ENCODE data around the gene COASY. TPM values are rescaled to one million over a fixed set of nuclear protein-coding genes. Genes with fewer than 3 reads are reported as not detected.

The COASY gene
- total RNA-seq, 2 experiments from 2014 or later: 42.9 to 123 TPM

GRCh38 chr17:42581744-42582270 lies 19.9 kb downstream of the COASY start:
- peaks cover 45% of the 10 kb centered on the region for H3K4me1 ChIP-seq (ENCODE audit: insufficient read depth, low read length, poor library complexity, severe bottlenecking)
- TF ChIP-seq EZH2phosphoT487 (IDR thresholded peaks at IDR 0.05; ENCODE audit: borderline replicate concordance, low read depth, low read length): no peak
- TF ChIP-seq CTCF (conservative IDR thresholded peaks at IDR 0.05; ENCODE audit: low read length): no peak
- BruUV-seq (replicated peaks): no TSS peak
- H3K27ac ChIP-seq (ENCODE audit: low read depth, low read length, poor library complexity, severe bottlenecking): no peak overlapping the region
- H2AFZ ChIP-seq (ENCODE audit: low read length): no peak overlapping the region
- no peaks in the 10 kb centered on the region; the same call in 1 of the 2 replicates for H4K20me1 ChIP-seq (ENCODE audit: insufficient read depth, low read length)
- H3K4me2 ChIP-seq (ENCODE audit: low read length): no peak overlapping the region
- no peak overlapping the region for H3K4me3 ChIP-seq (ENCODE audit: low read depth, low read length, poor library complexity, severe bottlenecking)
- no peak for DNase-seq (ENCODE audit: low spot score)
- ChIA-PET CTCF (ENCODE audit: unreplicated experiment) (no interaction called here), POLR2A (interaction anchor here (1.0 kb wide), 1 partner anchor 14 kb away, joined by 3 read pairs; no protein-coding TSS in a partner anchor)
- H3K79me2 ChIP-seq (ENCODE audit: insufficient read depth, low read depth, low read length): peaks cover 6% of the 10 kb centered on the region; the same call in 1 of the 2 replicates
- H3K36me3 ChIP-seq (ENCODE audit: insufficient read depth, low read length): peaks cover 76% of the 10 kb centered on the region
- no peaks in the 10 kb centered on the region for H3K9me3 ChIP-seq (ENCODE audit: low read length)
- no peaks in the 10 kb centered on the region for H3K9me2 ChIP-seq (ENCODE audit: insufficient read depth, low read length)
- intact Hi-C loops (cut with micrococcal nuclease; ENCODE audit: unreplicated experiment): no loop called here

- CTCF ChIA-PET (ENCODE audit: unreplicated experiment): no interaction called here
- TF ChIP-seq CTCF (conservative IDR thresholded peaks at IDR 0.05; ENCODE audit: low read length): no peak
- no peak for TF ChIP-seq EZH2phosphoT487 (IDR thresholded peaks at IDR 0.05; ENCODE audit: borderline replicate concordance, low read depth, low read length)
- Histone ChIP-seq H3K4me2 (ENCODE audit: low read length) (no peak overlapping the region), H3K4me3 (ENCODE audit: low read depth, low read length, poor library complexity, severe bottlenecking) (no peak overlapping the region), H3K9me2 (ENCODE audit: insufficient read depth, low read length) (no peaks in the 10 kb centered on the region), H2AFZ (ENCODE audit: low read length) (no peak overlapping the region), H3K36me3 (ENCODE audit: insufficient read depth, low read length) (peaks cover 89% of the 10 kb centered on the region), H4K20me1 (ENCODE audit: insufficient read depth, low read length) (no peaks in the 10 kb centered on the region; the same call in 1 of the 2 replicates), H3K79me2 (ENCODE audit: insufficient read depth, low read depth, low read length) (no peaks in the 10 kb centered on the region), H3K27ac (ENCODE audit: low read depth, low read length, poor library complexity, severe bottlenecking) (no peak overlapping the region), H3K9me3 (ENCODE audit: low read length) (no peaks in the 10 kb centered on the region), H3K4me1 (ENCODE audit: insufficient read depth, low read length, poor library complexity, severe bottlenecking) (peaks cover 51% of the 10 kb centered on the region)
- intact Hi-C loops (cut with micrococcal nuclease; ENCODE audit: unreplicated experiment): no loop called here
- no TSS peak for BruUV-seq (replicated peaks)
- POLR2A ChIA-PET: interaction anchor here (1.0 to 5.0 kb wide), 2 partner anchors 20 to 189 kb away, joined by 4 to 44 read pairs; no protein-coding TSS in a partner anchor
- DNase-seq (ENCODE audit: low spot score): no peak
These were observed 22.9 kb downstream of the COASY start for GRCh38 chr17:42584880-42585279.

DNA sequence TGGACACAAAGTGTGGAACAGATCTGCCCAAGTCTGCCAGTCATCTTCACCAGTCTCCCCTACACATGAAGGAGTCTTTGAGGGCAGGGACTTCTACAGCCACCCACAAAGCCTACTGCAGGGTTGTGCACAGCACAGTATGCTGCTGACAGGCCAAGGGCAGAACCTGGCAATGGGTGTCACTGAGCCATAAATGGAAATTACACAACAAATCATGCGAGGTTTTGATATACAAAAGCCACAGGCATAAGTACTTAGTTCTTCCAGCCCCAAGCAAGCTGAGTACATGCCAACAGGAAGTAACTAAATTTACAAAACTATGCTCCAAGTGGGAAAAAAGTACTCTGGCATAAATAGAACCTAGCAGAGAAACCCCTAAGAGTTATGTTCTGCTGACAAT lies 23.4 kb downstream of the COASY start:
- Histone ChIP-seq H3K36me3 (ENCODE audit: insufficient read depth, low read length) (peaks cover 89% of the 10 kb centered on the region), H3K9me2 (ENCODE audit: insufficient read depth, low read length) (no peaks in the 10 kb centered on the region)
- POLR2A ChIA-PET: interaction anchor here (1.1 to 5.0 kb wide), 2 partner anchors 20 to 91 kb away, joined by 3 to 44 read pairs; no protein-coding TSS in a partner anchor

More for the DNA sequence above, 23.4 kb downstream of the COASY start:
- H3K79me2 ChIP-seq (ENCODE audit: insufficient read depth, low read depth, low read length): no peaks in the 10 kb centered on the region
- no peak for DNase-seq (ENCODE audit: low spot score)
- no peak for TF ChIP-seq CTCF (conservative IDR thresholded peaks at IDR 0.05; ENCODE audit: low read length)
- no peaks in the 10 kb centered on the region; the same call in 1 of the 2 replicates for H4K20me1 ChIP-seq (ENCODE audit: insufficient read depth, low read length)
- no peak overlapping the region for H2AFZ ChIP-seq (ENCODE audit: low read length)
- H3K9me3 ChIP-seq (ENCODE audit: low read length): no peaks in the 10 kb centered on the region
- CTCF ChIA-PET (ENCODE audit: unreplicated experiment): no interaction called here
- peak overlapping the region; percentile 89 for H3K27ac ChIP-seq (ENCODE audit: low read depth, low read length, poor library complexity, severe bottlenecking)
- no peak overlapping the region for H3K4me2 ChIP-seq (ENCODE audit: low read length)
- H3K4me1 ChIP-seq (ENCODE audit: insufficient read depth, low read length, poor library complexity, severe bottlenecking): peaks cover 46% of the 10 kb centered on the region
- BruUV-seq (replicated peaks): no TSS peak
- H3K4me3 ChIP-seq (ENCODE audit: low read depth, low read length, poor library complexity, severe bottlenecking): no peak overlapping the region
- intact Hi-C loops (cut with micrococcal nuclease; ENCODE audit: unreplicated experiment): no loop called here
